AG20443 (cell line): Measurements from ENCODE around the gene TPM4.
A peak's percentile ranks its signal among the peaks of the same experiment; 100 is the strongest.
"Not testable (repeated sequence)": the region's sequence is repeated elsewhere in the genome, so short reads cannot be mapped to it uniquely, and the experiment has no call there.

Experiments used
- DNase-seq: peaks from one replicate; pipeline ENCODE4 v3.0.0; 2012; ENCODE audit warnings: low spot score, mixed read lengths

The TPM4 gene

DNA sequence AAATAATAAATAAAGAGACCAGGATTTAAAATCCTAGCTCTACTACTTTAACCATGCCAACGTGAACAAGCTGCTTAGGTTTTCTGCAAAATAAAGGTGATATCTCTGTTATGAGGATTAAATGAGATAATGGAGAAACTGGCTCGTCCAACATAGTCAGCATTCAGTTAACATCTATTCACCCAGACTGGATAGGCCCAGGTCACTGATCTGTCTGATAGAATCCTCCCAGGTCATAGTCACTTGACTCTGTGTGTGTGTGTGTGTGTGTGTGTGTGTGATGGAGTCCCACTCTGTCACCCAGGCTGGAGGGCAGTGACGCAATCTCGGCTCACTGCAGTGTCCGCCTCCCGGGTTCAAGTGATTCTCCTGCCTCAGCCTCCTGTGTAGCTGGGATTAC is 22.5 kb downstream of the TPM4 start:
- DNase-seq = no peak

DNA sequence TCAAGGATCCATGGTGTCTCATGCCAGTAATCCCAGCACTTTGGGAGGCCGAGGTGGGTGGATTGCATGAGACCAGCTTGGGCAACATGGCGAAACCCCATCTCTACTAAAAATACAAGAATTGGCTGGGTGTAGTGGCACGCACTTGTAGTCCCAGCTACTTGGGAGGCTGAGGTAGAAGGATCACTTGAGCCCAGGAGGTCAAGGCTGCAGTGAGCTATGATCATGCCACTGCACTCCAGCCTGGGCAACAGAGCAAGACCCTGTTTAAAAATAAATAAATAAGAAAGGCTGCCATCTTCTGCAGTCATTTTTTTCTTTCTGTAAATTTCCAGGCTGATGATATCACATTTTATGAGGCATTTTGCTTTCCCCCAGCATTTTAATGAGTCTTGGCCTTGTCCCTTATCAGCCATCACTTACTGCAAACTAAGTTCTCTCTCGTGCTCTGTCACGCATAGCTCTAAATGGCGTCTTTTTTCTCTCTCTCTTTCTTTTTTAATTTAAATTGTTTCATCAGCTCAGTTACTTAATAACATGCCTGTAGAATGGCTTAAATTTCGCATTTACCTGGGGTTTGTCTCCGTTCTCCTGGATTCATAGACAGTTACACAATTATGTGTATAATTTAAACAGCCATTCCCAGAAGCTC is 23.1 kb downstream of the TPM4 start:
- DNase-seq = not testable (repeated sequence)

DNA sequence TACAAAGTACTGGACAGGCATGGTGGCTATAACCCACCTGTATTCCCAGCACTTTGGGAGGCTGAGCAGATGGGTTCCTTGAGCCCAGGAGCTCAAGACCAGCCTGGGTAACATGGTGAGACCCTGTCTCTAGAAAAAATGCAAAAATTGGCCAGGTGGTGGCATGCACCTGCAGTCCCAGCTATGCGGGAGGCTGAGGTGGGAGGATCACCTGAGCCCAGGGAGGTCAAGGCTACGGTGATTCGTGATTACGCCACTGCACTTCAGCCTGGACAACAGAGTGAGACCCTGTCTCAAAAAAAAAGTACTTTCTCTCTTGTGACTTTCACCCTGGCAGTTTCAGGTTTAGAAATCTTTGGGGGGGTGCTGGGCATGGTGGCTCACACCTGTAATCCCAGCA is 24.2 kb downstream of the TPM4 start:
- no peak for DNase-seq

DNA sequence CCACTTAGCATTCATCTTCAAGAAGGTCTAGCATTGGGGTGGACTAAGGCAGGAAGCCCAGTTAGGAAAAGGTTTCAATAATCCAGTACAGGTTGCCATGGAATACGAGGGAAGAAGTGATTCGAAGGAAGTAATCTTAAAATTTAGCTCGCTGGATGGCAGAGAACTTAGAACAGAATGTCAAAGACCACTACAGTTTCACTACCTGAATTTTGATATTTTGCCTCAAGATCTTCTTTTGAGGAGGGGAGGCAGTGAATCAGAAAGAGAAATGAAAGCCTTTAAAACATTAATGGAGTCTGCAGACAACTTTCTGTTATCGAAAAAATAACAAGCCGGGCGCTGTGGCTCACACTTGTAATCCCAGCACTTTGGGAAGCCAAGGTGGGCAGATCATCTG is 28.4 kb downstream of the TPM4 start:
- DNase-seq = no peak

DNA sequence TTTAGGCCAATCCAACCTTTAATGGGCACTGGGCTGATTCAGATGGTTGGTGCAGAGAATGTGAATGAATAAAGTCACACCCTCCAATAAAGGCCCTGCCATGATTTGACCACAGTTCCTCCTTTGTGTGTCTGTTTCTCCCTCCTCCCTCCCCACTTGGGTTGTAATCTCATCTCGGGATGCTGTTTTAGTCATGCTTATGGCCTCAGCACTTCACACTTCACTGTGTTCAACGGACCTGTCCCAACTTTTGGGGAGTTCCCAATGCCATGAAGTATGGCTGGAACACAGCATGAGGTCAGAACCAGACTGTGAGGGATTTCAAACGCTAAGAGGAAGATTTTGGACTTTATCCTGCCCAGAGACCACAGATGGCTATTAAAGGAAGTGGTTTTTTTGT is 29.8 kb downstream of the TPM4 start:
- DNase-seq = peak; percentile 38

DNA sequence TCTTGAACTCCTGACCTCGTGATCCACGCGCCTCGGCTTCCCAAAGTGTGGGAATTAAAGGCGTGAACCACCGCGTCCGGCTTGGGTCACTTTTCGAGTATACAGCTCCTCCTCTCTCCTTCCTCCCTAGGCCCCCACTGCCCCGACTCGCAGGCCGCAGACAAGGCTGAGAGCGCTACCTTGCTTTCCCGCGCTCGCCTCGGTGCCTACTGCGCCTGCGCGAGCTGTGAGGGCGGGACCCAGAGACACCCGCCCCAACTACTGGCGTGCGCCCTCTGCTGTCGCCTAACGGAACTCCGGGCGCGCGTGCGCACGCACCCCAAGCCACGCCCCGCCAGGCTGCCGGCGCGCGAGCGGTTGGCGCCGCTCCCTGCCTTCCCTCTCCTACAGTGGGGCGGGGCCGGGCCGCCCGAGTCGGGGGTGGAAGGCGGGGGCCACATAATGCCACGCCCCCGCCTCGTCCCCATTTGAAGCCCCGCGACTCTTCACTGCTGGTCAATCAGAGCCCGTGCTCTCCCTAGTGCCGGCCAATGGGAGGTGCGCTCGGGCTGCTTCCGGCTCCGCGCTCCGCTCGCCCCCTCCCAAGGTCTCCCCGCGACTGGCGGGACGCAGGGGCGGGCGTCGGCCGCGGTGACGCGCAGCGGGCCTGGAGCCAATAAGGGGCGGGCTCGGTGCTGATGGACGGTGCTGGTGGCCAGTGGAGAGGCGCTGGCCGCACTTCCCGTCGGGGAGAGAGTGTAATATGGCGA is 35.0 kb downstream of the TPM4 start, which contains the start of gene RAB8A:
Gene RAB8A, plus strand, starts transcription at position 730 of the 749 bp plus-strand sequence. Its CDS starts 13 bp downstream, at position 743.
- DNase-seq = peak; percentile 99

DNA sequence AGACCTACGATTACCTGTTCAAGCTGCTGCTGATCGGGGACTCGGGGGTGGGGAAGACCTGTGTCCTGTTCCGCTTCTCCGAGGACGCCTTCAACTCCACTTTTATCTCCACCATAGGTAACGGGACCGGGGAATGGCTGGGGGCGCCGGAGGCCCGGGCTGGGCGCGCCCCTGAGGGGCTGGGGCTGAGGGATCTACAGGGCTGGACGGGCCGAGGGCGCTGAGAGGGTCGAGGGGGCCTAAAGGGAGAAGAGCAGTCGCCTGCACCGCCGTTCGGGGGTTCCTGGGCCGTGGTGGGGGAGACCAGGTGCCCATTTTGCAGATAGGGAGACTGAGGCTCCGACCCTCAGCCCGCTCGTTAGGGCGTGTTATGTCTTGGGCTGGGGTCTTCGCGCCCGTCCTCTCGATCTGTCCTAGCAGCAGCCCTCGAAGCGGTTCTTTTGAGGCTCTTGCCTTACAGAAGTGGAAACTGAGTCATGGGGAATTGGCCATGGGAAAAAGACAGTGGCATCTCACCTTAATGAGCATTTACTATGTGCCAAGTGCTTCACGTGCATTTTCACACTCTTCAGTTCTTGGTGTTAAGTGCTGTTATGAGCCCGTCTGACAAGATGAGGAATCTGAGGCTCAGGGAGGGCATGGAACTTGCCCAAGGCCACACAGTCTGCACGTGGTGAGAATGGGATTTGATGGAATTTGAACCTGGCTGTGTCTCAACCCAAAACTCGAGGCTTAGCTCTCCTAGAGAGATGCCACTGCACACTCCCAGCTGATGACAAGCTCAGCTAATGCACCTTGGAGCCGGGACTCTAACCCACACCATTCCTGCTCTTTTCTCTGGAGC is 35.8 kb downstream of the TPM4 start:
- DNase-seq = peak; percentile 35

DNA sequence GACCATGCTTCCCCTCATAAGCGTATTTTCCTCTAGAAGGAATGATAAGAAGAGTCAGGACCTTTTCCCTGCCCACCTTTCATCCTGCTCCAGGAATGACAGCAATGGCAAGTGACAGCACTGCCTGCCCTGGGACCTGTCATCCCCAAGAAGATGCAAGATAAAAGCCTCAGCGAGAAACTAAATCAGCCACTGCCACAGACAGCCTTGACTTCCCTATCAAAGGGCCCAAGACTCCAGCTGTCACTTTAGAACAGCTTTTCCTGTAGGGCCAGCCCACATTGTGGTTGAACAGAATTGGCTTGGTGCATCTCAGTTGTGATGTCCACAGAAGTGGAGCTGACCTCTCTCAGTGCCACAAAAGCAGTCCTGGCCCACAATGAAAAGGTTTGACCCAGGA is 36.5 kb downstream of the TPM4 start:
- no peak for DNase-seq

DNA sequence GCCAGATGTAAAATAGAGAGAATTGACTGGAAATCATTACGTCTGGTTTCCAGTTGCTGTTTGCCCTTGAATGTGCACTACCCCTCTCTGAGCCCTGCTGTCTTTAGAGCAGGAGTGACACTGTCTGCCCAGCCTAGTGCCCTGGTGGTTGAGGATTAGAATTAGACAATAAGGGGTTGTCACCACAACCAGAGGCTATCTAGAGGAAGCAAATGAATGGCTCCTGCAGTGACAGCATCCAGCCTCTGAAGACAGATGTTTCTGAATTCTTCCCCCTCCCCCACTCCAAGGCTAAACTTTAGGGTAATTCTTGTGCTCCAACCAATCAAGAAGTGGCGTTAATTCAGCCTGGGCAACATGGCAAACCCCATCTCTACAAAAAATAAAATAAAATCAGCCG is 37.4 kb downstream of the TPM4 start:
- no peak for DNase-seq

DNA sequence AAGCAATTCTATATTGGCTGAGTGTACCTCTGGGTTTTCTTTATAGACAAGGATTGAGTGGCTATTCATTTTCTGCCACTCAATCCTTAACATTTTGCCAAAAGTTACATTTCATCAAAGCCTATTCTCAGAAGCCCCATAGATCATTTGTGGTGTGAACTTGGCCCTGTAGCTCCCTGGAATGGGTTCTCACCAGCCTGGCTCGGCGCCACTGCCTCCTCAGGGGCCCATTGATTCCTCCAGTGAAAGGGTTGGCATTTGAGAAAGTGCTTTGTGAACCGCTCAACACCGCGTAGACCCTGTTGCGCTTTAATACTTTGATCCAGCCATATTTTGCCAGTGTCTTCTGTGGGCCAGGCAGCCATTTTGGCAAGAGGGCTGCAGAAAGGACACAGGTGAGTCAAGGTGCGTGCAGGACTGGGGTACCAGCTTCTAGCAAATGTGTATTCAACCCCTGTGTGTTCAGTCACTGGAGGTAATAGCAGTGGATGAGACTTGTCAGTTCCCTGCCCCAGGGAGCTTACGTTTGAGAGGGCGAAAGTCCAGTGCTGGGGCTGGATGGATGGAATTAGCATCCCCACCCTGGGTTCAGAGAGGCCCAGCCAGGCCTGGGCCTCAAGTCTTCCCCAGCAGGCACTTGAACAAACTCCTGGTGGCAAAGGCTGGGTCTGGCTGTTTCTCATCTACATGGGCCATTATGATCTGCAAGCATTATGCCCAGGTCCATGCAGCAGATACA is 39.2 kb downstream of the TPM4 start:
- no peak for DNase-seq

DNA sequence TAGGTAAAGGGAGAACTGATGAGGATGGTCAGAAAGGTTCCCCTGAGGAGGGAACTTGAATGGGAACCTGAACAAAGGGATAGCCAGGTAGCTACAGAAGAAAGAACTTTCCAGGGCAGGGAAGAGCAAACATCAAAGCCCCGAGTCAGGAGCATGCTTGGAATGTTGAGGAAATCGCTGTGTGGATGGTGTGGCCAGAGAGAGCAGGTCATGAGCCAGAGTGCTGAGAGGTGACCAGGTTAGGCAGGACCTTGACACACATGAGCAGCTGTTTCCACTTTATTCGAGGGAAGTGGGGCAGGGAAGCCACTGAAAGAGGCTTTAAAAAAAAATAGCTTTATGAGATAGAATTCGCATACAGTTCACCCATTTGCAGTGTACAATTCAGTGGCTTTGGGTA is 39.8 kb downstream of the TPM4 start:
- DNase-seq = no peak

DNA sequence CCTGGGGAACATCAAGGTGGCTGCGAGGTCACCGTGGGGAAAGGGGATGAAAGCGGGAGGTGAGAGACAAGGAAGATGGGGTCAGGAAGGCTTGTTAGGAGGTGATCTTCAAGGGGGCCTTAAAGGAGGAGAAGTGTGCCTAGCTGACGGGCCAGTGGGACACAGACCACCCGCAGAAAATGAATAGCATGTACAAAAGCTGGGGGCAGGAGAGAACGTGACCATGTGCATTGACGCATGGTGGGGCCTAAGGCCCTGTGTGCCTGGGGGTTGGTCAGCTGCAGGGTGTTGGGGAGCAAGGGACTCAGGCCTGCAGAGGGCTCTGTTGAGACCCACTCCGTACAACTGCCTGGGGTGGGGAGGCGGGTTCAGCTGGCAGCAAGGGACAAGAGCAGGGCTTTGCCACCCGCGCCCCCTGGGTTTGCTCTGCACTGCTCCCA is 41.3 kb downstream of the TPM4 start:
- DNase-seq = no peak

DNA sequence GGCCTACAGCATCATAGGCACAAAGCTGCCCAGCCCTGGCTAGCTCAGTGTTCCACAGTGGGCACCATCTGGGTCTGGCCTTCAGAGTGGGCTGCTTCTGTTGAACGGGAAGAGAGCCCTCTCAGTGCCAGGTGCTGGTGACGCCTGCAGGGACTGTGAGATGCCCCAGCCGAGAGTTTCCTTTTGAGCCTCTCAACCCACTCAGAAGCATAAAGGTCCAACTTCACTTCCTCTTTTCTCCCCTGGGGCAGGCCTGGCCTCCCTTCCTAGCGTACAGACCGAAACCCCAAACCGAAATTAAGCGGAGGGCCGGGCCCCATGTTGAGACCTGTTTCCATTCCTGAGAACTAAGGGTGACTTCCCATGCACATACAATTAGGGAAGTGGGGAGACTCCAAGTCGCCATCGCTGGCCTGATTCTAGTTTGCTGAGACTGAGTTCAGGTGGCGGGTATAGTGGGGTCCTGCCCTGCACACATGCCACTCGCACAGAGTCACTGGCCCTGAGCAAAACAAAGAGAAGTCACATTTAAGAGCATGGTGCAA is 42.3 kb downstream of the TPM4 start:
- DNase-seq = no peak

DNA sequence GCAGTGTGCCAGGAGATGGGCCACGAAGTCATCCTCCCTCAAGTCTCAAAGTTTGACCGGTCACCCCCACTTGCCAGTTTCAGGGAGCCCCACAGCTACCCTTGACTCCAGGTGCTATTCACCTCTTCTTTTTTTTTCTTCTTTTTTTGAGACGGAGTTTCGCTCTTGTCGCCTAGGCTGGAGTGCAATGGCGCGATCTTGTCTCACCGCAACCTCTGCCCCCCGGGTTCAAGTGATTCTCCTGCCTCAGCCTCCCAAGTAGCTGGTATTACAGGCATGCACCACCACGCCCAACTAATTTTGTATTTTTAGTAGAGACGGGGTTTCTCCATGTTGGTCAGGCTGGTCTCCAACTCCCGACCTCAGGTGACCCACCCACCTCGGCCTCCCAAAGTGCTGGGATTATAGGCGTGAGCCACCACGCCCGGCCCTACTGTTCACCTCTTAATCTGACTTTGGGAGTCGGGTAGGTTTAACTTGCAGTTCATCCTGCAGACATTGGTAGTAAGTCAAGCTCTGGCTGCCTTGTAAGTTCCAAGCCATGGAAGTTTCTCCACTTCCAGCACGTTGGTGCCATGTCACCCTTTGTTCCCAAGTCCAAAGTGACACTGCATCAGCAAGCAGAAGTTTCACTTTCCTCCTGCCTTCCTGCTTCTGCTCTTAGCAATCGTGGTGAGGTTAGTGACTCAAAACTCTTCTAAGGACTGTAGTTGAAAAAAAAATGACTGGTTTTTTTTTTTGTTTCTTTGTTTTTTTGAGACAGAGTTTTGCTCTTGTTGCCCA is 43.0 kb downstream of the TPM4 start:
- not testable (repeated sequence) for DNase-seq

DNA sequence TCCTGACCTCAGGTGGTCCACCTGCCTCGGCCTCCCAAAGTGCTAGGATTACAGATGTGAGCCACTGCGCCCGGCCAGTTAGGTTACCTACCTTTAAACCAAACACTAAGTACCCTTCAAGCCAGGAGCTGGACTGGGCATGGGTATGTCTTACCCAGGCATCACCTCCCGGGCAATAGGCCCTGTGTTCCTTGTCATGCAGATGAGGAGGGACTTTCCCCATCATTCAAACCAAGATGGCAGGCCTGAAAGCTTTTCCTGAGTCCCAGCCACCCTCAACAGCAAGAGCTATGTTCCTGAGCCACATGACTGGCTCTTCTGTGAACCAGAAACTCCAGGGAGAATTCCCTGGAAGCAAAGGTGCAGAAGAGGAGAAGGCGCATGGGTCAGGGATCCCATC is 44.8 kb downstream of the TPM4 start:
- DNase-seq = no peak

DNA sequence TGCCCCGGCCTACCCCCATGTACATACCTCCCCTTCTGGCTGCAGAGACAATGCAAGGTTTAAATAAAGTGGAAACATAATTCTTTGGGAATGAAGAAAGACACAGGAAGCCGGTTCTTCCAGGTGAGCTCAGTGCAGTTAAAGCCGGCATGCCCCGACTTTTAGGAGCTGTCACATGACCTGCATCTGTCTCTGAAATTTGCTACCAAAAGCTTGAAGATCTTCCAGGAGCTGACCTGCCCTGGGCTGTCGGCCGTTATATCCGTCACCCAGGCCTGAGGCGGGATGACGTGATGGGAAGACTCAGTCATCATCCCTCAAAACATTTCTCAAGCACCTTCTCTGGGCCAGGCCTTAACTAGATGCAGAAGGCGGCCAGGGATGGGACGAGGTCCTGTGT is 45.7 kb downstream of the TPM4 start:
- no peak for DNase-seq

DNA sequence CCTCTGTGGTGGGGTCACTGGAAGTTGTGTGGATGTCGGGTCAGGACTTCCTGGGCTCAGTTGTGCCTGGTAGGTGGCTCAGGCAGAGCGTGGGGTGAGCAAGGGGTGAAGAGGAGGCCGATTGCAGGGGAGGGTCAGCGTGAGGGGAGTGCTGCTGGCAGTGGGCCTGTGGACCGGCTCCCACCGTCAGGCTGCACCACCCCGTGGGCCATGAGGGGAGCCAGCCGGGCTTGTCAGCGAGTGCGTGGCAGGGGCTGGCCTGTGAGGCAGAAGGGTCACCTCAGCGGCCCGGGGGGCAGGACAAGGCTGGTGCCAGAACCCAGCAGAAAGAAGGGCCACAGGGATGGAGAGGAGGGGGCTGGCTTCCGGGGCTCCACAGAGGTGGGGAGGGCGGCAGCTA is 48.7 kb downstream of the TPM4 start:
- DNase-seq = no peak

DNA sequence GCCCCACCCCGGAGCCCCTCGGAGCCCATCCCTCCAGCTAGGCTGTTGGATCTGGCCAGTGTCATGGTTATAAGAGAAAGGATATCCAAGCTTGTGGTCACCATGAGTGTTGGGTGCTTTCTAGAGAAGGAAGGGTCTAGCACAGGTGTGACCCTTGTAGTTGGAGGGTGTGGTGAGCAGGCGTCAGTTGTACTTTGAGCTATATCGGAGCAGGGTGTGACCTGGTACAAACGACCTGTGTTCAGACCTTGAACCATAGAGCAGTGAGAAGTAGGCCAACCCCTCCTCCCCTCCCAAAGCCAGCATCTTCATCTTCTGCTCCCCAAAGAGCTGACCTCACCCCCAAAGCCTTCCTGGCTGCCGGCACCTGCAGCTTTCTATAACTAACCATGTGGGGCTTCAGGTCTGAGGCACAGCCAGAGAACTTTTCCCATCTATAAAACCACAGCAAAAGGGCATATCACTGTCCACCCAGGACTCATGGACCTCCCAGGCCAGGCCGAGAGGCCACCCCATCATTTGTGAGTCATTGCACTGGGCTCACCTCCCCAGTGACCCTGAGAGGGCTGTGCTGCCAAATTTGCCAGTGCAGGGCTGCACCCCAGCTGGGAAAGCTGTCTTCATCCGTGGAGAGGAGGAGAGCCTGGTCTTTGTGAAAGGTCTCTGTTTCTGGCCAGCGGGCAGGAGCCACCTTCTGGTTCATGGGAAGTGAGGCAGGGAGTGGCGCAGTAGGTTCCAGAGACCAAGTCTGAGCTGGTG is 49.6 kb downstream of the TPM4 start:
- DNase-seq = no peak

DNA sequence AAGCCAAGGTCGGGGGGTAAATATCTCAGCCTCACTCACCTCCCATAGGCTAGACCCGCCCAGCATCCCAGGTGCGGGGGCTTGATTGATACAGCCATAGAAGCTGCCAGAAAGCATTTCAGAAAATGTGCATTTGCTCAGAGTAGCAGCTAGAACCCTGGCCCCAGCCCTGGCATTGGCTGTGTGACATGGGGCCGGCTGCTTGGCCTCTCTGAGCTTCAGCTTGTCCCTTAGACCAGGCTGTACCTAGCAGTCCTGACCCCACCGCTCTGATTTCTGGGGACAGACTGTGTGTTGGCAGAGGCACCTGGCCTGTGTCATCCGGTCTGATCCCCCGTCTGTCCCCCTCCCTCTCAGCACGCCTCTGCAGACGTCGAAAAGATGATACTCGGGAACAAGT is 50.8 kb downstream of the TPM4 start:
- DNase-seq = no peak

DNA sequence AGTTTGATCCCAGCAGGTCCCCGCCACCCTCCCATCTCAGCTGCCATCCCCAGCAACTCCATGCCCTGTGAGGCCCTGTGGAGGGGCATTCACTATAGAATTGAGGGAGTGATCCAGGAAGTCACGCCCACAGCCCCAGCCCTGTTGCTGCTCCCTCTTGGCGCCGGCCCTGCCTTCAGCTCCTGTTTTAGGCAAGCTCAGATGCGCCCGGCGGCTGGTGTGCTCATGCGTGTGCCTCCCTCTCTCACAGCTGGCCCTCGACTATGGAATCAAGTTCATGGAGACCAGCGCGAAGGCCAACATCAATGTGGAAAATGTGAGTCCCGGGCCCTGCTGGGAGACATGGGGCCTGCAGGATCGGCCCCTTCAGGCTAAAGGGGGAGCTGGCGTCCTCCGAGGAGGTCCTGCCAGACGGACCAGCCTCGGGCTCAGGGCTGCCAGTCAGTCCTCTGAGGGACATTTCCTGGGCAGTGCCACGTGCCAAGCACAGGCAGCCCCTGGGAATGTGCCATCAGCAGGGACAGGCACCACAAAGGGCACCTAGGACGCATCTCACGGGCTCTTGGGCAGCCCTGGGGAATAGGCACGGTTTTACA is 51.6 kb downstream of the TPM4 start:
- no peak for DNase-seq
